Neuronal stem cell (in vitro differentiated cells): Measurements from ENCODE around the gene SOAT2.
A peak's percentile ranks its signal among the peaks of the same experiment; 100 is the strongest.

Source experiments
- DNase-seq: peaks from one replicate; pipeline ENCODE4 v3.0.0-alpha.2; 2013; ENCODE audit warnings: low spot score
- H2AFZ ChIP-seq: one replicate; pipeline ENCODE4 v1.6.1; 2013; ENCODE audit warnings: mild to moderate bottlenecking, low read length, inconsistent platforms
- H2AK5ac ChIP-seq: 2 replicates; pipeline ENCODE4 v1.6.1; 2013; ENCODE audit warnings: low read depth, mild to moderate bottlenecking, inconsistent platforms, low read length, moderate library complexity, mixed read lengths
- H2BK120ac ChIP-seq: 2 replicates; pipeline ENCODE4 v1.6.1; 2013; ENCODE audit warnings: low read depth, mild to moderate bottlenecking, inconsistent platforms, low read length, moderate library complexity, mixed read lengths
- H2BK12ac ChIP-seq: one replicate; pipeline ENCODE4 v1.6.1; 2013; ENCODE audit warnings: low read length, inconsistent platforms
- H2BK15ac ChIP-seq: 2 replicates; pipeline ENCODE4 v1.6.1; 2013; ENCODE audit warnings: mild to moderate bottlenecking, low read length, inconsistent platforms, mixed read lengths
- H2BK5ac ChIP-seq: one replicate; pipeline ENCODE4 v1.6.1; 2013; ENCODE audit warnings: inconsistent platforms, mild to moderate bottlenecking, low read length, moderate library complexity
- H3K14ac ChIP-seq: one replicate; pipeline ENCODE4 v1.6.1; 2013; ENCODE audit warnings: low read length, inconsistent platforms
- H3K18ac ChIP-seq: 2 replicates; pipeline ENCODE4 v1.6.1; 2013; ENCODE audit warnings: low read length, inconsistent platforms
- H3K23ac ChIP-seq: 2 replicates; pipeline ENCODE4 v1.6.1; 2013; ENCODE audit warnings: low read depth, mild to moderate bottlenecking, mixed read lengths, low read length, inconsistent platforms; ENCODE audit not compliant: poor library complexity
- H3K27ac ChIP-seq: replicated peaks from 3 replicates; pipeline ENCODE4 v1.5.1; 2013; ENCODE audit warnings: low read length, inconsistent platforms
- H3K27me3 ChIP-seq, 3 experiments: 2 replicates each; pipeline ENCODE4 v1.6.1; 2013; ENCODE audit warnings: low read length in 3 of 3, mild to moderate bottlenecking in 2 of 3, inconsistent platforms in 1 of 3, low read depth in 1 of 3, mixed read lengths in 1 of 3, moderate library complexity in 1 of 3; ENCODE audit not compliant: control insufficient read depth in 3 of 3, insufficient read depth in 3 of 3
- H3K36me3 ChIP-seq, 2 donors: replicated peaks in 1 of 2; 2 replicates each; pipeline ENCODE4 v1.6.1; 2013; ENCODE audit warnings: low read length in 2 of 2; ENCODE audit not compliant: control insufficient read depth in 2 of 2, insufficient read depth in 2 of 2
- H3K4ac ChIP-seq: 2 replicates; pipeline ENCODE4 v1.6.1; 2013; ENCODE audit warnings: inconsistent platforms, mild to moderate bottlenecking, low read length, moderate library complexity
- H3K4me1 ChIP-seq, 2 donors: 1 replicate in 1 of 2; 2 replicates in 1 of 2; pipeline ENCODE4 v1.6.1; 2013; ENCODE audit warnings: low read length in 2 of 2, low read depth in 1 of 2; ENCODE audit not compliant: control insufficient read depth in 2 of 2, insufficient read depth in 1 of 2
- H3K4me2 ChIP-seq: one replicate; pipeline ENCODE4 v1.6.1; 2013; ENCODE audit warnings: mild to moderate bottlenecking, low read length, inconsistent platforms; ENCODE audit not compliant: insufficient read depth, poor library complexity, severe bottlenecking
- H3K4me3 ChIP-seq, 2 donors: 2 replicates each; pipeline ENCODE4 v1.5.1; 2013; ENCODE audit warnings: low read length in 2 of 2, mild to moderate bottlenecking in 2 of 2, inconsistent platforms in 1 of 2, moderate library complexity in 1 of 2
- H3K79me1 ChIP-seq: one replicate; pipeline ENCODE4 v1.6.1; 2013; ENCODE audit warnings: low read depth, mild to moderate bottlenecking, inconsistent platforms, low read length, moderate library complexity
- H3K9ac ChIP-seq: one replicate; pipeline ENCODE4 v1.6.1; 2013; ENCODE audit warnings: mild to moderate bottlenecking, low read depth, low read length, inconsistent platforms; ENCODE audit not compliant: poor library complexity
- H3K9me3 ChIP-seq, 2 donors: replicated peaks in 1 of 2; 2 replicates each; pipeline versions ENCODE3 to v1.6.1; 2013; ENCODE audit warnings: low read length in 2 of 2, mild to moderate bottlenecking in 2 of 2, inconsistent platforms in 1 of 2, low read depth in 1 of 2, mixed read lengths in 1 of 2, moderate library complexity in 1 of 2; ENCODE audit not compliant: control insufficient read depth in 2 of 2, insufficient read depth in 1 of 2
- H4K8ac ChIP-seq: one replicate; pipeline ENCODE4 v1.6.1; 2013; ENCODE audit warnings: low read depth, mild to moderate bottlenecking, inconsistent platforms, low read length, moderate library complexity
- H4K91ac ChIP-seq: one replicate; pipeline ENCODE4 v1.6.1; 2013; ENCODE audit warnings: low read length, low read depth, mild to moderate bottlenecking, inconsistent platforms; ENCODE audit not compliant: poor library complexity
- WGBS, 2 donors: extraction: QIAGEN DNeasy Blood & Tissue Kit; methylation state at CpG; one replicate each; pipeline ENCODE4 v1.1.7; 2013; ENCODE audit warnings: missing lambda C conversion rate in 2 of 2, mixed read lengths in 1 of 2; ENCODE audit not compliant: insufficient read length in 2 of 2, insufficient replicate concordance in 1 of 2; ENCODE audit errors: extremely low coverage in 2 of 2; 5-methylcytosine and 5-hydroxymethylcytosine counted together

Gene SOAT2

GRCh38 chr12:53118751-53119300, 15.5 kb downstream of the SOAT2 start:
- Histone ChIP-seq H4K91ac (no peak overlapping the region), H3K4me3 (peak overlapping the region in 1 of 2 donors; percentile 56)
- DNase-seq = no peak

DNA sequence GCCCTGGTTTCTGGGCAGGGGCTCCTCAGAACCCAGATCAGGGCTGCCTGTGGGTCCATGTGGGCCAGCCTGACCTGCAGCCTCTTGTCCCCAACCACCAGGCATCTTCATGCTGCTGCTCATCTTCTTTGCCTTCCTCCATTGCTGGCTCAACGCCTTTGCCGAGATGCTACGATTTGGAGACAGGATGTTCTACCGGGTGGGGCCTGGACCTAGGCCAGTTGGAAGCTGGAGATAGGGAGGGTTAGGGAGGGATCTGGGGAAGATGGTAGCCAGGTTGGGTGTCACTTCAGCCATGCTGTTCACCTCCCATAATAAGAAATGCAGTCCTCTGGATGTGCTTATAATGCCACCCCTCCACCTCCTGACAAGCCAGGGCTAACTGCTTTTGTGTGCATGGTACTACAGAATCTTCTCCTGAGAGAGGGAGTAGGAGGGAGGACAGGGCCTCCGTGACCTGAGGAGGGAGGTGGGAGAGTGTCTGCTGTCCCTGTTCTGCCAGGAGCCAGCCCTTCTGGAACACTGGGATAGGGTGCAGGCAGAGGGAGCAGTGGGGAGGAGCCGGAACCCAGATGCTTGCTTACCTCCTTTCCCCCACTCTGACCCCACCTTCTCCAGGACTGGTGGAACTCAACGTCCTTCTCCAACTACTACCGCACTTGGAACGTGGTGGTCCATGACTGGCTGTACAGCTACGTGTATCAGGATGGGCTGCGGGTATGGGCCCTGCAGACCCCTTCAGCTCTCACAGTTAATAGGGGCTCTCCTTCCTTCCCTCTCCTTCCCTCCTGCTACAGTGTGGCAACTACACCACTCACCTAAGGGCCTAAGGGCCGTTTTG, 17.6 kb downstream of the SOAT2 start:
- Histone ChIP-seq H4K91ac (no peak overlapping the region), H2BK15ac (no peak overlapping the region), H3K36me3 (no peaks in the 10 kb centered on the region), H3K79me1 (no peaks in the 10 kb centered on the region), H3K27ac (no peak overlapping the region), H3K4ac (no peak overlapping the region), H3K4me3 (no peak overlapping the region), H3K18ac (no peak overlapping the region), H2AK5ac (no peak overlapping the region), H3K9ac (peak overlapping the region; percentile 60), H2BK12ac (no peak overlapping the region), H3K23ac (peak overlapping the region; percentile 44), H2AFZ (no peak overlapping the region), H3K27me3 (peaks cover 0 to 11% (median 0%) of the 10 kb centered on the region in 3 experiments), H3K9me3 (peaks cover 0 to 6% of the 10 kb centered on the region in 2 donors), H3K4me1 (peaks cover 0 to 3% of the 10 kb centered on the region in 2 donors), H3K14ac (no peak overlapping the region), H3K4me2 (no peak overlapping the region), H2BK120ac (no peak overlapping the region), H4K8ac (no peak overlapping the region), H2BK5ac (no peak overlapping the region)
- no peak for DNase-seq
- WGBS, 2 donors = no CpG with 5 or more reads among the region's 12 CpGs

More at GRCh38 chr12:53118751-53119300, 15.5 kb downstream of the SOAT2 start:
- Histone ChIP-seq H2AK5ac (no peak overlapping the region), H3K79me1 (no peaks in the 10 kb centered on the region), H4K8ac (no peak overlapping the region), H3K4me1 (peaks cover 0 to 4% of the 10 kb centered on the region in 2 donors), H3K14ac (no peak overlapping the region), H2BK5ac (no peak overlapping the region), H2AFZ (no peak overlapping the region), H2BK120ac (no peak overlapping the region), H3K27ac (no peak overlapping the region), H3K27me3 (peaks cover 0 to 11% (median 0%) of the 10 kb centered on the region in 3 experiments), H2BK15ac (no peak overlapping the region), H3K23ac (no peak overlapping the region), H3K36me3 (no peaks in the 10 kb centered on the region), H3K9ac (peak overlapping the region; percentile 24), H3K18ac (no peak overlapping the region), H2BK12ac (no peak overlapping the region), H3K9me3 (peaks cover 0 to 6% of the 10 kb centered on the region in 2 donors), H3K4ac (no peak overlapping the region), H3K4me2 (no peak overlapping the region)
- no CpG with 5 or more reads among the region's 8 CpGs for WGBS, 2 donors

GRCh38 chr12:53122961-53123468, 19.7 kb downstream of the SOAT2 start:
- no peak for DNase-seq
- Histone ChIP-seq H2BK120ac (no peak overlapping the region), H2BK15ac (no peak overlapping the region), H2BK5ac (no peak overlapping the region), H2BK12ac (peak overlapping the region; percentile 90), H3K9ac (no peak overlapping the region), H2AK5ac (no peak overlapping the region), H3K4me2 (no peak overlapping the region), H3K4me3 (no peak overlapping the region), H4K8ac (no peak overlapping the region), H3K4ac (no peak overlapping the region), H4K91ac (no peak overlapping the region), H3K4me1 (peaks cover 0 to 2% of the 10 kb centered on the region in 2 donors), H3K18ac (no peak overlapping the region), H3K27me3 (peaks cover 0 to 7% (median 0%) of the 10 kb centered on the region in 3 experiments), H2AFZ (no peak overlapping the region), H3K9me3 (peaks cover 0 to 6% of the 10 kb centered on the region in 2 donors), H3K79me1 (no peaks in the 10 kb centered on the region), H3K23ac (no peak overlapping the region), H3K27ac (no peak overlapping the region), H3K36me3 (no peaks in the 10 kb centered on the region), H3K14ac (no peak overlapping the region)
- no CpG with 5 or more reads among the region's 10 CpGs for WGBS, 2 donors
